GM18499 (cell line): ENCODE results near the gene SLC25A21.

Experiments
- ATAC-seq: cut with Tn5 transposase; IDR thresholded peaks from one replicate; pipeline ENCODE4 v1.9.1; 2021; ENCODE audit warnings: moderate number of reproducible peaks; ENCODE audit not compliant: insufficient read depth, unreplicated experiment

Gene SLC25A21

GRCh38 chr14:36647417-36647823 is 525.0 kb downstream of the SLC25A21 start:
- no peak for ATAC-seq

- ATAC-seq: no peak
These were observed 525.6 kb downstream of the SLC25A21 start for GRCh38 chr14:36646664-36647416.

GRCh38 chr14:36633580-36633979 is 538.8 kb downstream of the SLC25A21 start:
- ATAC-seq: no peak
